DND-41 (cell line): ENCODE data around the gene ZNF740.

Source experiments
- EZH2 ChIP-seq: IDR thresholded peaks from 3 replicates; pipeline ENCODE4 v1.6.1; 2012; ENCODE audit warnings: borderline replicate concordance, low read depth, mild to moderate bottlenecking, moderate library complexity, low read length, inconsistent platforms; ENCODE audit not compliant: severe bottlenecking
- TF ChIP-seq, protein P1 (sequence below): IDR thresholded peaks from 2 replicates; pipeline ENCODE4 v1.5.1; 2012; ENCODE audit warnings: borderline replicate concordance, low read length, moderate library complexity, mild to moderate bottlenecking; ENCODE audit not compliant: poor library complexity, severe bottlenecking; ENCODE audit errors: extremely low read depth

DNA sequence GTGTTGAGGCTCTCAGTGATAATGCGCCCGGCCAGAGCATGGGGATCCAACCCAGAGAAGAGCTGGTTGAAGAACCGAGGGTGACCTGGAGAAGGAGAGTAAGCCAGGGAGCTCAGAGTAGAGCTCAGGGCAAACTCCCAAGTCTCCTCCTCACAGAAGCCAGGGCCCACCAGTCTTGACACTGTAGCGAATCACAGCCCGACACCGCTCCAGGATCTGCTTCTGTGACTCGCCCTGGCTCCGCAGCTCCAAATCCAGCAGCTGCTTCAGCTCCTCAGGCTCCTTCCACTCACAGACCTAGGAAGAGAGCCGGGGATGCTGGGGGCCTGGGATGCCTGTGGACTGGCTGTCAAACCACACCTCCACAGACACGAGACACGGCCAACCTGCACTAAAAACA is 8.2 kb upstream of the ZNF740 start:
- TF ChIP-seq, protein P1, sequence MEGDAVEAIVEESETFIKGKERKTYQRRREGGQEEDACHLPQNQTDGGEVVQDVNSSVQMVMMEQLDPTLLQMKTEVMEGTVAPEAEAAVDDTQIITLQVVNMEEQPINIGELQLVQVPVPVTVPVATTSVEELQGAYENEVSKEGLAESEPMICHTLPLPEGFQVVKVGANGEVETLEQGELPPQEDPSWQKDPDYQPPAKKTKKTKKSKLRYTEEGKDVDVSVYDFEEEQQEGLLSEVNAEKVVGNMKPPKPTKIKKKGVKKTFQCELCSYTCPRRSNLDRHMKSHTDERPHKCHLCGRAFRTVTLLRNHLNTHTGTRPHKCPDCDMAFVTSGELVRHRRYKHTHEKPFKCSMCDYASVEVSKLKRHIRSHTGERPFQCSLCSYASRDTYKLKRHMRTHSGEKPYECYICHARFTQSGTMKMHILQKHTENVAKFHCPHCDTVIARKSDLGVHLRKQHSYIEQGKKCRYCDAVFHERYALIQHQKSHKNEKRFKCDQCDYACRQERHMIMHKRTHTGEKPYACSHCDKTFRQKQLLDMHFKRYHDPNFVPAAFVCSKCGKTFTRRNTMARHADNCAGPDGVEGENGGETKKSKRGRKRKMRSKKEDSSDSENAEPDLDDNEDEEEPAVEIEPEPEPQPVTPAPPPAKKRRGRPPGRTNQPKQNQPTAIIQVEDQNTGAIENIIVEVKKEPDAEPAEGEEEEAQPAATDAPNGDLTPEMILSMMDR, result no peak
- TF ChIP-seq EZH2, result no peak
